AG09319 (cell line): ENCODE results near the gene SIRT4.
"Not testable (repeated sequence)": the region's sequence is repeated elsewhere in the genome, so short reads cannot be mapped to it uniquely, and the experiment has no call there.

Experiments used
- DNase-seq: peaks from one replicate; pipeline ENCODE4 v3.0.0-alpha.2; 2010; ENCODE audit warnings: low read depth; ENCODE audit errors: extremely low read depth
- CTCF ChIP-seq: IDR thresholded peaks from 2 replicates; pipeline ENCODE4 v1.5.1; 2011; ENCODE audit warnings: low read depth, mild to moderate bottlenecking, inconsistent platforms, low read length, moderate library complexity

SIRT4 gene

GRCh38 chr12:120301962-120302815 lies at the start of gene SIRT4:
Gene SIRT4 (plus strand): TSS chr12:120302321. CDS start chr12:120303562, 1,241 bp downstream.
- TF ChIP-seq CTCF = peak; percentile 86
- DNase-seq = peak; percentile 73

GRCh38 chr12:120253313-120253712 lies 48.8 kb upstream of the SIRT4 start:
- DNase-seq = not testable (repeated sequence)

GRCh38 chr12:120254809-120255208 lies 47.3 kb upstream of the SIRT4 start:
- no peak for TF ChIP-seq CTCF
- no peak for DNase-seq

- DNase-seq = peak; percentile 86
- no peak; the same call in 1 of the 2 replicates for TF ChIP-seq CTCF
Observed at GRCh38 chr12:120257041-120257821, 44.9 kb upstream of the SIRT4 start.

GRCh38 chr12:120258323-120258896 lies 43.7 kb upstream of the SIRT4 start:
- no peak for TF ChIP-seq CTCF
- DNase-seq = no peak

- no peak for DNase-seq
- no peak for TF ChIP-seq CTCF
Observed at GRCh38 chr12:120259418-120260202, 42.5 kb upstream of the SIRT4 start.

- TF ChIP-seq CTCF = no peak
- DNase-seq = no peak
Observed at GRCh38 chr12:120260607-120261006, 41.5 kb upstream of the SIRT4 start.
